Choroid plexus epithelial cell (primary cell): ENCODE results near the gene CD209.

Experiments used
- DNase-seq: peaks from one replicate; pipeline ENCODE4 v3.0.0-alpha.2; 2010; ENCODE audit warnings: low read depth
- H3K4me3 ChIP-seq: 2 replicates; pipeline ENCODE4 v1.5.1; 2011; ENCODE audit warnings: low read depth, mild to moderate bottlenecking, control low read depth, low read length, moderate library complexity
- CTCF ChIP-seq: conservative IDR thresholded peaks from 2 replicates; pipeline ENCODE4 v1.5.1; 2011; ENCODE audit warnings: low read depth, mild to moderate bottlenecking, control low read depth, inconsistent platforms, low read length, moderate library complexity

CD209 gene

GRCh38 chr19:7691497-7691896 is 55.8 kb downstream of the CD209 start:
- TF ChIP-seq CTCF = no peak
- H3K4me3 ChIP-seq = no peak overlapping the region
- no peak for DNase-seq

- TF ChIP-seq CTCF = no peak
- H3K4me3 ChIP-seq = no peak overlapping the region
- no peak for DNase-seq
Observed at GRCh38 chr19:7690779-7691258, 56.5 kb downstream of the CD209 start.
